GM18519 (cell line): Measurements from ENCODE around the gene SAXO2.
"Not testable (repeated sequence)": the region's sequence is repeated elsewhere in the genome, so short reads cannot be mapped to it uniquely, and the experiment has no call there.

Source experiments
- ATAC-seq: cut with Tn5 transposase; IDR thresholded peaks from one replicate; pipeline ENCODE4 v1.9.1; 2021; ENCODE audit warnings: mild to moderate bottlenecking, moderate library complexity; ENCODE audit not compliant: unreplicated experiment, low FRiP score

SAXO2 gene

GRCh38 chr15:82262422-82263026 lies at the start of gene SAXO2, which contains the start of gene EFL1:
Gene SAXO2 (plus strand): TSS chr15:82262818. CDS start chr15:82262880, 62 bp downstream.
Gene EFL1 (minus strand): TSS chr15:82262734. CDS start chr15:82261778, 956 bp downstream.
- peak; percentile 91 for ATAC-seq

GRCh38 chr15:82216092-82216491 lies 46.5 kb upstream of the SAXO2 start:
- not testable (repeated sequence) for ATAC-seq

- not testable (repeated sequence) for ATAC-seq
These were observed 41.1 kb upstream of the SAXO2 start for GRCh38 chr15:82221535-82221934.

- ATAC-seq, result no peak
These were observed 33.9 kb upstream of the SAXO2 start for GRCh38 chr15:82228750-82229149.

GRCh38 chr15:82231233-82231632 lies 31.4 kb upstream of the SAXO2 start:
- ATAC-seq, result no peak

- ATAC-seq, result no peak
These were observed 30.8 kb upstream of the SAXO2 start for GRCh38 chr15:82231842-82232241.

GRCh38 chr15:82237944-82238534 lies 24.6 kb upstream of the SAXO2 start:
- ATAC-seq, result not testable (repeated sequence)

GRCh38 chr15:82239685-82240391 lies 22.8 kb upstream of the SAXO2 start:
- ATAC-seq, result no peak

- ATAC-seq, result not testable (repeated sequence)
These were observed 20.6 kb upstream of the SAXO2 start for GRCh38 chr15:82241836-82242499.

- ATAC-seq, result not testable (repeated sequence)
These were observed 19.0 kb upstream of the SAXO2 start for GRCh38 chr15:82243644-82244043.

GRCh38 chr15:82245956-82246355 lies 16.7 kb upstream of the SAXO2 start:
- ATAC-seq, result not testable (repeated sequence)

- not testable (repeated sequence) for ATAC-seq
These were observed 14.4 kb upstream of the SAXO2 start for GRCh38 chr15:82248261-82248660.

GRCh38 chr15:82261566-82262421 lies 824 bp upstream of the SAXO2 start:
- ATAC-seq, result peak; percentile 5

GRCh38 chr15:82263350-82263749 lies 732 bp downstream of the SAXO2 start:
- ATAC-seq, result no peak

GRCh38 chr15:82267137-82267536 lies 4.5 kb downstream of the SAXO2 start:
- not testable (repeated sequence) for ATAC-seq

- not testable (repeated sequence) for ATAC-seq
These were observed 5.8 kb downstream of the SAXO2 start for GRCh38 chr15:82268454-82268853.

GRCh38 chr15:82272154-82272553 lies 9.5 kb downstream of the SAXO2 start:
- ATAC-seq, result no peak

- ATAC-seq, result no peak
These were observed 12.8 kb downstream of the SAXO2 start for GRCh38 chr15:82275410-82275809.

- ATAC-seq, result not testable (repeated sequence)
These were observed 18.7 kb downstream of the SAXO2 start for GRCh38 chr15:82281276-82281675.

GRCh38 chr15:82282386-82282785 lies 19.8 kb downstream of the SAXO2 start:
- ATAC-seq, result not testable (repeated sequence)
